Measurements from ENCODE around the gene DNMT1. TPM values are rescaled to one million over a fixed set of nuclear protein-coding genes. Genes with fewer than 3 reads are reported as not detected.

DNMT1 gene
- total RNA-seq, 1 donor from 2014 or later = 57.7 TPM

Small RNA genes lying within 50 kb of the gene (microRNA-seq; reads per million reads assigned to microRNA genes)
- gene MIR4322 (ENCODE audit: borderline number of aligned reads) = not detected

Other genes with a start within 250 kb of the DNMT1 start
- gene COL5A3, start 184.4 kb downstream of the DNMT1 start, total RNA-seq = 30.2 TPM
- not detected for gene RDH8, start 181.5 kb downstream of the DNMT1 start, total RNA-seq
- 29.3 TPM for gene SHFL, start 108.6 kb downstream of the DNMT1 start, total RNA-seq
- 0.42 TPM for gene ANGPTL6, start 92.3 kb downstream of the DNMT1 start, total RNA-seq
- 52.1 TPM for gene PPAN, start 88.6 kb downstream of the DNMT1 start, total RNA-seq
- gene P2RY11, start 83.3 kb downstream of the DNMT1 start, total RNA-seq = 17.7 TPM
- gene EIF3G, start 75.1 kb downstream of the DNMT1 start, total RNA-seq = 189 TPM
- 13.3 TPM for gene S1PR2, start 36.4 kb upstream of the DNMT1 start, total RNA-seq
- 54.5 TPM for gene MRPL4, start 57.3 kb upstream of the DNMT1 start, total RNA-seq
- gene ICAM1, start 76.2 kb upstream of the DNMT1 start, total RNA-seq = 77.1 TPM
- gene ICAM4, start 92.0 kb upstream of the DNMT1 start, total RNA-seq = 2.3 TPM
- 1.2 TPM for gene ICAM5, start 95.0 kb upstream of the DNMT1 start, total RNA-seq
- gene ZGLP1, start 114.9 kb upstream of the DNMT1 start, total RNA-seq = 0.55 TPM
- gene FDX2, start 121.1 kb upstream of the DNMT1 start, total RNA-seq = 18.2 TPM
- 23.0 TPM for gene RAVER1, start 138.6 kb upstream of the DNMT1 start, total RNA-seq
- gene ICAM3, start 144.7 kb upstream of the DNMT1 start, total RNA-seq = 25.0 TPM
- gene TYK2, start 185.6 kb upstream of the DNMT1 start, total RNA-seq = 91.5 TPM
- 173 TPM for gene CDC37, start 208.6 kb upstream of the DNMT1 start, total RNA-seq
- gene PDE4A, start 225.6 kb upstream of the DNMT1 start, total RNA-seq = 28.5 TPM